ENCODE measurements around the gene CAP2. TPM values are rescaled to one million over a fixed set of nuclear protein-coding genes. Genes with fewer than 3 reads are reported as not detected.

The CAP2 gene
- total and polyA plus RNA-seq, 2 experiments from 2014 or later, result 6.7 to 9.1 TPM

DNA sequence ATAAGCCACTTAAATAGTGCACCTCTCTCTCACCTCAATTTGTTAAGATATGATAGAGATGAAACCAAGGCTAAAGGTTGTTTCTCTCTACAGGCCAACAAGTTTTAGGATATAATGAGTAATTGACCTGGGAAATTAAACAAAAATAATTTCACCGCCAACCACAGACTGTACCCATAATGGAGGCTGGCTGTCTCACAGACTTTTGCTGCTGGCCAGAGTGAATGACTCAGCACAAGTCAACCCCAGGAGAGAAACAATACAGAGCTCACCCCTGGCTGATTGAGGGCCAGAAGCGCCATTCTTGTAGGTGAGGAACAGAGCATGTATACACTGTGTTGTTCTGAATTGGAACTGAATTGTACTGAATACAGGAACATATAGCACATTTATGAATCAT, 99.9 kb downstream of the CAP2 start:
- H3K4me2 ChIP-seq, result no peak overlapping the region

More for the DNA sequence above, 99.9 kb downstream of the CAP2 start:
- H3K79me2 ChIP-seq (replicated peaks; ENCODE audit: insufficient read depth), result no peaks in the 10 kb centered on the region
- H3K4me1 Mint-ChIP-seq, result peaks cover 22% of the 10 kb centered on the region
- no peak overlapping the region for H3K4me3 ChIP-seq
- H3K9me3 Mint-ChIP-seq, result no peaks in the 10 kb centered on the region
- no peak overlapping the region for H3K27ac ChIP-seq (ENCODE audit: low read depth)
- DNase-seq (ENCODE audit: low spot score), result no peak
- ATAC-seq, result no peak; the same call in 2 of the 3 replicates
- H4K20me1 ChIP-seq (replicated peaks; ENCODE audit: insufficient read depth), result no peaks in the 10 kb centered on the region
- H3K4me3 Mint-ChIP-seq, result no peak overlapping the region
- no peaks in the 10 kb centered on the region for H3K36me3 ChIP-seq (ENCODE audit: insufficient read depth)
- H3K27me3 Mint-ChIP-seq (ENCODE audit: insufficient read depth, low read depth, poor library complexity), result peaks cover 1% of the 10 kb centered on the region
- TF ChIP-seq, protein P1, sequence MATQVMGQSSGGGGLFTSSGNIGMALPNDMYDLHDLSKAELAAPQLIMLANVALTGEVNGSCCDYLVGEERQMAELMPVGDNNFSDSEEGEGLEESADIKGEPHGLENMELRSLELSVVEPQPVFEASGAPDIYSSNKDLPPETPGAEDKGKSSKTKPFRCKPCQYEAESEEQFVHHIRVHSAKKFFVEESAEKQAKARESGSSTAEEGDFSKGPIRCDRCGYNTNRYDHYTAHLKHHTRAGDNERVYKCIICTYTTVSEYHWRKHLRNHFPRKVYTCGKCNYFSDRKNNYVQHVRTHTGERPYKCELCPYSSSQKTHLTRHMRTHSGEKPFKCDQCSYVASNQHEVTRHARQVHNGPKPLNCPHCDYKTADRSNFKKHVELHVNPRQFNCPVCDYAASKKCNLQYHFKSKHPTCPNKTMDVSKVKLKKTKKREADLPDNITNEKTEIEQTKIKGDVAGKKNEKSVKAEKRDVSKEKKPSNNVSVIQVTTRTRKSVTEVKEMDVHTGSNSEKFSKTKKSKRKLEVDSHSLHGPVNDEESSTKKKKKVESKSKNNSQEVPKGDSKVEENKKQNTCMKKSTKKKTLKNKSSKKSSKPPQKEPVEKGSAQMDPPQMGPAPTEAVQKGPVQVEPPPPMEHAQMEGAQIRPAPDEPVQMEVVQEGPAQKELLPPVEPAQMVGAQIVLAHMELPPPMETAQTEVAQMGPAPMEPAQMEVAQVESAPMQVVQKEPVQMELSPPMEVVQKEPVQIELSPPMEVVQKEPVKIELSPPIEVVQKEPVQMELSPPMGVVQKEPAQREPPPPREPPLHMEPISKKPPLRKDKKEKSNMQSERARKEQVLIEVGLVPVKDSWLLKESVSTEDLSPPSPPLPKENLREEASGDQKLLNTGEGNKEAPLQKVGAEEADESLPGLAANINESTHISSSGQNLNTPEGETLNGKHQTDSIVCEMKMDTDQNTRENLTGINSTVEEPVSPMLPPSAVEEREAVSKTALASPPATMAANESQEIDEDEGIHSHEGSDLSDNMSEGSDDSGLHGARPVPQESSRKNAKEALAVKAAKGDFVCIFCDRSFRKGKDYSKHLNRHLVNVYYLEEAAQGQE (IDR thresholded peaks at IDR 0.05; ENCODE audit: unreplicated experiment), result no peak
- no peak for TF ChIP-seq EZH2phosphoT487 (IDR thresholded peaks at IDR 0.05; ENCODE audit: unreplicated experiment)
- TF ChIP-seq, protein P2, sequence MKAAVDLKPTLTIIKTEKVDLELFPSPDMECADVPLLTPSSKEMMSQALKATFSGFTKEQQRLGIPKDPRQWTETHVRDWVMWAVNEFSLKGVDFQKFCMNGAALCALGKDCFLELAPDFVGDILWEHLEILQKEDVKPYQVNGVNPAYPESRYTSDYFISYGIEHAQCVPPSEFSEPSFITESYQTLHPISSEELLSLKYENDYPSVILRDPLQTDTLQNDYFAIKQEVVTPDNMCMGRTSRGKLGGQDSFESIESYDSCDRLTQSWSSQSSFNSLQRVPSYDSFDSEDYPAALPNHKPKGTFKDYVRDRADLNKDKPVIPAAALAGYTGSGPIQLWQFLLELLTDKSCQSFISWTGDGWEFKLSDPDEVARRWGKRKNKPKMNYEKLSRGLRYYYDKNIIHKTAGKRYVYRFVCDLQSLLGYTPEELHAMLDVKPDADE (IDR thresholded peaks at IDR 0.05), result no peak
- no peak for TF ChIP-seq STAT1 (IDR thresholded peaks at IDR 0.05; ENCODE audit: unreplicated experiment)
- no peak for TF ChIP-seq CREB1 (CRISPR knock-in tag; IDR thresholded peaks at IDR 0.05; ENCODE audit: low read depth)
- no peak for TF ChIP-seq EZH2 (IDR thresholded peaks at IDR 0.05; ENCODE audit: low read depth, unreplicated experiment)
- TF ChIP-seq ZNF114 (CRISPR knock-in tag; IDR thresholded peaks at IDR 0.05), result no peak
- no peak for TF ChIP-seq ZNF331 (CRISPR knock-in tag; IDR thresholded peaks at IDR 0.05; ENCODE audit: low read depth)
- TF ChIP-seq, protein P3, sequence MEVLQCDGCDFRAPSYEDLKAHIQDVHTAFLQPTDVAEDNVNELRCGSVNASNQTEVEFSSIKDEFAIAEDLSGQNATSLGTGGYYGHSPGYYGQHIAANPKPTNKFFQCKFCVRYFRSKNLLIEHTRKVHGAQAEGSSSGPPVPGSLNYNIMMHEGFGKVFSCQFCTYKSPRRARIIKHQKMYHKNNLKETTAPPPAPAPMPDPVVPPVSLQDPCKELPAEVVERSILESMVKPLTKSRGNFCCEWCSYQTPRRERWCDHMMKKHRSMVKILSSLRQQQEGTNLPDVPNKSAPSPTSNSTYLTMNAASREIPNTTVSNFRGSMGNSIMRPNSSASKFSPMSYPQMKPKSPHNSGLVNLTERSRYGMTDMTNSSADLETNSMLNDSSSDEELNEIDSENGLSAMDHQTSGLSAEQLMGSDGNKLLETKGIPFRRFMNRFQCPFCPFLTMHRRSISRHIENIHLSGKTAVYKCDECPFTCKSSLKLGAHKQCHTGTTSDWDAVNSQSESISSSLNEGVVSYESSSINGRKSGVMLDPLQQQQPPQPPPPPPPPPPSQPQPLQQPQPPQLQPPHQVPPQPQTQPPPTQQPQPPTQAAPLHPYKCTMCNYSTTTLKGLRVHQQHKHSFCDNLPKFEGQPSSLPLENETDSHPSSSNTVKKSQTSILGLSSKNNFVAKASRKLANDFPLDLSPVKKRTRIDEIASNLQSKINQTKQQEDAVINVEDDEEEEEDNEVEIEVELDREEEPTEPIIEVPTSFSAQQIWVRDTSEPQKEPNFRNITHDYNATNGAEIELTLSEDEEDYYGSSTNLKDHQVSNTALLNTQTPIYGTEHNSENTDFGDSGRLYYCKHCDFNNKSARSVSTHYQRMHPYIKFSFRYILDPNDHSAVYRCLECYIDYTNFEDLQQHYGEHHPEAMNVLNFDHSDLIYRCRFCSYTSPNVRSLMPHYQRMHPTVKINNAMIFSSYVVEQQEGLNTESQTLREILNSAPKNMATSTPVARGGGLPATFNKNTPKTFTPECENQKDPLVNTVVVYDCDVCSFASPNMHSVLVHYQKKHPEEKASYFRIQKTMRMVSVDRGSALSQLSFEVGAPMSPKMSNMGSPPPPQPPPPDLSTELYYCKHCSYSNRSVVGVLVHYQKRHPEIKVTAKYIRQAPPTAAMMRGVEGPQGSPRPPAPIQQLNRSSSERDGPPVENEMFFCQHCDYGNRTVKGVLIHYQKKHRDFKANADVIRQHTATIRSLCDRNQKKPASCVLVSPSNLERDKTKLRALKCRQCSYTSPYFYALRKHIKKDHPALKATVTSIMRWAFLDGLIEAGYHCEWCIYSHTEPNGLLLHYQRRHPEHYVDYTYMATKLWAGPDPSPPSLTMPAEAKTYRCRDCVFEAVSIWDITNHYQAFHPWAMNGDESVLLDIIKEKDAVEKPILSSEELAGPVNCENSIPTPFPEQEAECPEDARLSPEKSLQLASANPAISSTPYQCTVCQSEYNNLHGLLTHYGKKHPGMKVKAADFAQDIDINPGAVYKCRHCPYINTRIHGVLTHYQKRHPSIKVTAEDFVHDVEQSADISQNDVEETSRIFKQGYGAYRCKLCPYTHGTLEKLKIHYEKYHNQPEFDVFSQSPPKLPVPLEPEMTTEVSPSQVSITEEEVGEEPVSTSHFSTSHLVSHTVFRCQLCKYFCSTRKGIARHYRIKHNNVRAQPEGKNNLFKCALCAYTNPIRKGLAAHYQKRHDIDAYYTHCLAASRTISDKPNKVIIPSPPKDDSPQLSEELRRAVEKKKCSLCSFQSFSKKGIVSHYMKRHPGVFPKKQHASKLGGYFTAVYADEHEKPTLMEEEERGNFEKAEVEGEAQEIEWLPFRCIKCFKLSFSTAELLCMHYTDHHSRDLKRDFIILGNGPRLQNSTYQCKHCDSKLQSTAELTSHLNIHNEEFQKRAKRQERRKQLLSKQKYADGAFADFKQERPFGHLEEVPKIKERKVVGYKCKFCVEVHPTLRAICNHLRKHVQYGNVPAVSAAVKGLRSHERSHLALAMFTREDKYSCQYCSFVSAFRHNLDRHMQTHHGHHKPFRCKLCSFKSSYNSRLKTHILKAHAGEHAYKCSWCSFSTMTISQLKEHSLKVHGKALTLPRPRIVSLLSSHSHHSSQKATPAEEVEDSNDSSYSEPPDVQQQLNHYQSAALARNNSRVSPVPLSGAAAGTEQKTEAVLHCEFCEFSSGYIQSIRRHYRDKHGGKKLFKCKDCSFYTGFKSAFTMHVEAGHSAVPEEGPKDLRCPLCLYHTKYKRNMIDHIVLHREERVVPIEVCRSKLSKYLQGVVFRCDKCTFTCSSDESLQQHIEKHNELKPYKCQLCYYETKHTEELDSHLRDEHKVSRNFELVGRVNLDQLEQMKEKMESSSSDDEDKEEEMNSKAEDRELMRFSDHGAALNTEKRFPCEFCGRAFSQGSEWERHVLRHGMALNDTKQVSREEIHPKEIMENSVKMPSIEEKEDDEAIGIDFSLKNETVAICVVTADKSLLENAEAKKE (CRISPR knock-in tag; IDR thresholded peaks at IDR 0.05), result no peak
- TF ChIP-seq JUNB (IDR thresholded peaks at IDR 0.05; ENCODE audit: unreplicated experiment), result no peak
- TF ChIP-seq, protein P4, sequence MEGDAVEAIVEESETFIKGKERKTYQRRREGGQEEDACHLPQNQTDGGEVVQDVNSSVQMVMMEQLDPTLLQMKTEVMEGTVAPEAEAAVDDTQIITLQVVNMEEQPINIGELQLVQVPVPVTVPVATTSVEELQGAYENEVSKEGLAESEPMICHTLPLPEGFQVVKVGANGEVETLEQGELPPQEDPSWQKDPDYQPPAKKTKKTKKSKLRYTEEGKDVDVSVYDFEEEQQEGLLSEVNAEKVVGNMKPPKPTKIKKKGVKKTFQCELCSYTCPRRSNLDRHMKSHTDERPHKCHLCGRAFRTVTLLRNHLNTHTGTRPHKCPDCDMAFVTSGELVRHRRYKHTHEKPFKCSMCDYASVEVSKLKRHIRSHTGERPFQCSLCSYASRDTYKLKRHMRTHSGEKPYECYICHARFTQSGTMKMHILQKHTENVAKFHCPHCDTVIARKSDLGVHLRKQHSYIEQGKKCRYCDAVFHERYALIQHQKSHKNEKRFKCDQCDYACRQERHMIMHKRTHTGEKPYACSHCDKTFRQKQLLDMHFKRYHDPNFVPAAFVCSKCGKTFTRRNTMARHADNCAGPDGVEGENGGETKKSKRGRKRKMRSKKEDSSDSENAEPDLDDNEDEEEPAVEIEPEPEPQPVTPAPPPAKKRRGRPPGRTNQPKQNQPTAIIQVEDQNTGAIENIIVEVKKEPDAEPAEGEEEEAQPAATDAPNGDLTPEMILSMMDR (conservative IDR thresholded peaks at IDR 0.05; ENCODE audit: low read depth in 2 of 2), result no peak
- no peak for TF ChIP-seq POLR2AphosphoS5 (IDR thresholded peaks at IDR 0.05; ENCODE audit: low read depth)
- no peak for TF ChIP-seq NANOG (IDR thresholded peaks at IDR 0.05; ENCODE audit: borderline replicate concordance)
- no peaks in the 10 kb centered on the region for H3K27me3 ChIP-seq (ENCODE audit: insufficient read depth)
- H3K4me1 ChIP-seq (ENCODE audit: insufficient read depth), result peaks cover 9% of the 10 kb centered on the region; the same call in 1 of the 2 replicates
- H2AFZ ChIP-seq, result no peak overlapping the region
- H3K27ac Mint-ChIP-seq, result peak overlapping the region; percentile 76; the same call in 1 of the 2 replicates
- H3K36me3 Mint-ChIP-seq (ENCODE audit: low read depth), result no peaks in the 10 kb centered on the region; the same call in 2 of the 3 replicates
- no peaks in the 10 kb centered on the region for H3K9me2 ChIP-seq (ENCODE audit: insufficient read depth)
- H3F3A ChIP-seq (replicated peaks; ENCODE audit: low read depth), result no peaks in the 10 kb centered on the region

All from GM23338 (cell line).